ENCODE measurements around the gene SH3YL1. TPM values are rescaled to one million over a fixed set of nuclear protein-coding genes. Genes with fewer than 3 reads are reported as not detected.

The SH3YL1 gene
- 32.4 TPM for total RNA-seq
- 10 to 100 TPM; 28.8 to 45.2 (median 35.0) TPM for polyA plus RNA-seq (ENCODE audit: insufficient read depth in 1 of 8, insufficient read length in 8 of 8, low replicate concordance in 1 of 8)
- long read RNA-seq, donor 1, partial matches to known transcripts, result 0 of 37 reads
- long read RNA-seq, donor 1, other reads (novel, unspliced or antisense), result 36 of 37 reads
- long read RNA-seq, donor 2, partial matches to known transcripts, result 0 of 1 reads
- long read RNA-seq, donor 2, other reads (novel, unspliced or antisense), result 0 of 1 reads
- long read RNA-seq, donor 3, partial matches to known transcripts, result 57 of 84 reads
- long read RNA-seq, donor 3, other reads (novel, unspliced or antisense), result 26 of 84 reads
- long read RNA-seq, donor 4, partial matches to known transcripts, result 0 of 1 reads
- long read RNA-seq, donor 4, other reads (novel, unspliced or antisense), result 0 of 1 reads
- long read RNA-seq, donor 5, partial matches to known transcripts, result 0 of 4 reads
- long read RNA-seq, donor 5, other reads (novel, unspliced or antisense), result 0 of 4 reads
- long read RNA-seq, donor 6, partial matches to known transcripts, result 37 of 167 reads
- long read RNA-seq, donor 6, other reads (novel, unspliced or antisense), result 124 of 167 reads
- long read RNA-seq, donor 7, partial matches to known transcripts, result 15 of 112 reads
- long read RNA-seq, donor 7, other reads (novel, unspliced or antisense), result 93 of 112 reads
- long read RNA-seq, donor 8, partial matches to known transcripts, result 17 of 90 reads
- long read RNA-seq, donor 8, other reads (novel, unspliced or antisense), result 70 of 90 reads
- long read RNA-seq, donor 9, partial matches to known transcripts, result 0 of 6 reads
- long read RNA-seq, donor 9, other reads (novel, unspliced or antisense), result 0 of 6 reads
- long read RNA-seq, donor 10, partial matches to known transcripts, result 168 of 307 reads
- long read RNA-seq, donor 10, other reads (novel, unspliced or antisense), result 137 of 307 reads
- long read RNA-seq, donor 11, partial matches to known transcripts, result 0 of 4 reads
- long read RNA-seq, donor 11, other reads (novel, unspliced or antisense), result 0 of 4 reads

GRCh38 chr2:263774-264492 lies at the start of gene SH3YL1:
Gene SH3YL1 (minus strand): TSS chr2:264032. CDS start chr2:263984, 48 bp downstream.
- Histone ChIP-seq H3K4me3 (ENCODE audit: low read length) (peak within 1 kb of the TSS; percentile 96), H3K27me3 (ENCODE audit: control insufficient read depth, insufficient read depth, low read length) (no peaks in the 10 kb centered on the region), H3K27ac (ENCODE audit: low read length) (peak within 1 kb of the TSS; percentile 87), H3K36me3 (ENCODE audit: control insufficient read depth, insufficient read depth, low read length) (peaks cover 7% of the 10 kb centered on the region), H3K9me3 (replicated peaks; ENCODE audit: control insufficient read depth, low read depth, low read length) (no peaks in the 10 kb centered on the region), H3K4me1 (ENCODE audit: control insufficient read depth, insufficient read depth, low read length) (peaks cover 13% of the 10 kb centered on the region)
- 0% methylated on average over 65 of the region's 77 CpGs for WGBS (ENCODE audit: insufficient coverage)
- DNase-seq, result peak; percentile 28

GRCh38 chr2:310994-311393 lies 47.2 kb upstream of the SH3YL1 start:
- Histone ChIP-seq H3K9me3 (replicated peaks; ENCODE audit: control insufficient read depth, low read depth, low read length) (no peaks in the 10 kb centered on the region), H3K27me3 (ENCODE audit: control insufficient read depth, insufficient read depth, low read length) (peaks cover 9% of the 10 kb centered on the region), H3K4me3 (ENCODE audit: low read length) (no peak overlapping the region), H3K27ac (ENCODE audit: low read length) (no peak overlapping the region), H3K36me3 (ENCODE audit: control insufficient read depth, insufficient read depth, low read length) (no peaks in the 10 kb centered on the region), H3K4me1 (ENCODE audit: control insufficient read depth, insufficient read depth, low read length) (no peaks in the 10 kb centered on the region)
- no CpG with 5 or more reads among the region's 5 CpGs for WGBS (ENCODE audit: insufficient coverage)
- DNase-seq, result no peak

- Histone ChIP-seq H3K27ac (ENCODE audit: low read length) (no peak overlapping the region), H3K4me3 (ENCODE audit: low read length) (no peak overlapping the region), H3K36me3 (ENCODE audit: control insufficient read depth, insufficient read depth, low read length) (no peaks in the 10 kb centered on the region), H3K27me3 (ENCODE audit: control insufficient read depth, insufficient read depth, low read length) (peaks cover 9% of the 10 kb centered on the region), H3K4me1 (ENCODE audit: control insufficient read depth, insufficient read depth, low read length) (no peaks in the 10 kb centered on the region), H3K9me3 (replicated peaks; ENCODE audit: control insufficient read depth, low read depth, low read length) (no peaks in the 10 kb centered on the region)
- no peak for DNase-seq
- 73% methylated on average over 2 of the region's 10 CpGs for WGBS (ENCODE audit: insufficient coverage)
These were observed 46.2 kb upstream of the SH3YL1 start for GRCh38 chr2:309954-310510.

GRCh38 chr2:309148-309953 lies 45.5 kb upstream of the SH3YL1 start:
- Histone ChIP-seq H3K36me3 (ENCODE audit: control insufficient read depth, insufficient read depth, low read length) (no peaks in the 10 kb centered on the region), H3K27me3 (ENCODE audit: control insufficient read depth, insufficient read depth, low read length) (peaks cover 9% of the 10 kb centered on the region), H3K9me3 (replicated peaks; ENCODE audit: control insufficient read depth, low read depth, low read length) (no peaks in the 10 kb centered on the region), H3K4me3 (ENCODE audit: low read length) (no peak overlapping the region), H3K4me1 (ENCODE audit: control insufficient read depth, insufficient read depth, low read length) (no peaks in the 10 kb centered on the region), H3K27ac (ENCODE audit: low read length) (no peak overlapping the region)
- DNase-seq, result no peak
- 56% methylated on average over 10 of the region's 13 CpGs for WGBS (ENCODE audit: insufficient coverage)

GRCh38 chr2:305366-305765 lies 41.5 kb upstream of the SH3YL1 start:
- Histone ChIP-seq H3K27me3 (ENCODE audit: control insufficient read depth, insufficient read depth, low read length) (peaks cover 6% of the 10 kb centered on the region), H3K9me3 (replicated peaks; ENCODE audit: control insufficient read depth, low read depth, low read length) (no peaks in the 10 kb centered on the region), H3K4me1 (ENCODE audit: control insufficient read depth, insufficient read depth, low read length) (no peaks in the 10 kb centered on the region), H3K4me3 (ENCODE audit: low read length) (no peak overlapping the region), H3K36me3 (ENCODE audit: control insufficient read depth, insufficient read depth, low read length) (no peaks in the 10 kb centered on the region), H3K27ac (ENCODE audit: low read length) (no peak overlapping the region)
- WGBS (ENCODE audit: insufficient coverage), result 71% methylated on average over 6 of the region's 9 CpGs
- DNase-seq, result no peak

- 80% methylated on average over 2 of the region's 3 CpGs for WGBS (ENCODE audit: insufficient coverage)
- Histone ChIP-seq H3K27me3 (ENCODE audit: control insufficient read depth, insufficient read depth, low read length) (peaks cover 11% of the 10 kb centered on the region), H3K27ac (ENCODE audit: low read length) (no peak overlapping the region), H3K4me1 (ENCODE audit: control insufficient read depth, insufficient read depth, low read length) (no peaks in the 10 kb centered on the region), H3K4me3 (ENCODE audit: low read length) (no peak overlapping the region), H3K9me3 (replicated peaks; ENCODE audit: control insufficient read depth, low read depth, low read length) (no peaks in the 10 kb centered on the region), H3K36me3 (ENCODE audit: control insufficient read depth, insufficient read depth, low read length) (no peaks in the 10 kb centered on the region)
- DNase-seq, result no peak
These were observed 32.5 kb upstream of the SH3YL1 start for GRCh38 chr2:296354-296753.

- WGBS (ENCODE audit: insufficient coverage), result 82% methylated on average over 5 of the region's 5 CpGs
- Histone ChIP-seq H3K4me3 (ENCODE audit: low read length) (no peak overlapping the region), H3K9me3 (replicated peaks; ENCODE audit: control insufficient read depth, low read depth, low read length) (no peaks in the 10 kb centered on the region), H3K4me1 (ENCODE audit: control insufficient read depth, insufficient read depth, low read length) (no peaks in the 10 kb centered on the region), H3K36me3 (ENCODE audit: control insufficient read depth, insufficient read depth, low read length) (no peaks in the 10 kb centered on the region), H3K27me3 (ENCODE audit: control insufficient read depth, insufficient read depth, low read length) (peaks cover 16% of the 10 kb centered on the region), H3K27ac (ENCODE audit: low read length) (no peak overlapping the region)
- no peak for DNase-seq
These were observed 31.3 kb upstream of the SH3YL1 start for GRCh38 chr2:295090-295489.

- Histone ChIP-seq H3K27ac (ENCODE audit: low read length) (no peak overlapping the region), H3K36me3 (ENCODE audit: control insufficient read depth, insufficient read depth, low read length) (no peaks in the 10 kb centered on the region), H3K4me3 (ENCODE audit: low read length) (peak overlapping the region; percentile 50), H3K27me3 (ENCODE audit: control insufficient read depth, insufficient read depth, low read length) (peaks cover 32% of the 10 kb centered on the region), H3K9me3 (replicated peaks; ENCODE audit: control insufficient read depth, low read depth, low read length) (no peaks in the 10 kb centered on the region), H3K4me1 (ENCODE audit: control insufficient read depth, insufficient read depth, low read length) (peaks cover 13% of the 10 kb centered on the region)
- peak; percentile 90 for DNase-seq
- 0% methylated on average over 2 of the region's 15 CpGs for WGBS (ENCODE audit: insufficient coverage)
These were observed 26.4 kb upstream of the SH3YL1 start for GRCh38 chr2:290090-290722.
